OCI-LY1 (cell line): Measurements from ENCODE around the gene MARCHF5.

ENCODE experiments used
- EZH2 ChIP-seq: fragments of 200-600 bp; sonication (generic), shearing (Covaris generic); IDR thresholded peaks from 2 replicates; pipeline ENCODE4 v1.8.0; 2017; ENCODE audit warnings: borderline replicate concordance, mixed run types, mild to moderate bottlenecking, antibody characterized with exemption, low read length, moderate library complexity, mixed read lengths
- TF ChIP-seq, protein P1 (sequence below): fragments of 200-600 bp; sonication (generic), shearing (Covaris generic); IDR thresholded peaks from 2 replicates; pipeline ENCODE4 v1.5.1; 2017; ENCODE audit warnings: mild to moderate bottlenecking, antibody characterized with exemption, low read length, moderate library complexity, mixed read lengths

DNA sequence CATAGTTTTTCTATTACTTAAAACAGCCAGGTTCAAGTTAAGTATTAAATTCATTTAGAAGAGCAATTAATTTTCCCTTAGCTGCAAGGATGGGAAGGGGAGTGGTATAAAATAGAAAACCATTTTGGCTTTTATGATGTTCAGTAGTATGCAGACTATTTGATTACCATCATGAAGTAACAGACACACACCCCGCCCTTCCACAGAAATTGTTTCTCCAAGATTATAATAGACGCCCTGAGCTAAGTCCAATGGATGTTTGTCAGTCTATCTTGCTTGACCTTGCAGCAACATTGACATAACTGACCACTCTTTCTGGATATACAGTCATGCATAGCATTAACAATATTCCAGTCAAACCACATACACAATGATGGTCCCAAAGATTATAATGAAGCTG, 42.4 kb upstream of the MARCHF5 start:
- TF ChIP-seq, protein P1, sequence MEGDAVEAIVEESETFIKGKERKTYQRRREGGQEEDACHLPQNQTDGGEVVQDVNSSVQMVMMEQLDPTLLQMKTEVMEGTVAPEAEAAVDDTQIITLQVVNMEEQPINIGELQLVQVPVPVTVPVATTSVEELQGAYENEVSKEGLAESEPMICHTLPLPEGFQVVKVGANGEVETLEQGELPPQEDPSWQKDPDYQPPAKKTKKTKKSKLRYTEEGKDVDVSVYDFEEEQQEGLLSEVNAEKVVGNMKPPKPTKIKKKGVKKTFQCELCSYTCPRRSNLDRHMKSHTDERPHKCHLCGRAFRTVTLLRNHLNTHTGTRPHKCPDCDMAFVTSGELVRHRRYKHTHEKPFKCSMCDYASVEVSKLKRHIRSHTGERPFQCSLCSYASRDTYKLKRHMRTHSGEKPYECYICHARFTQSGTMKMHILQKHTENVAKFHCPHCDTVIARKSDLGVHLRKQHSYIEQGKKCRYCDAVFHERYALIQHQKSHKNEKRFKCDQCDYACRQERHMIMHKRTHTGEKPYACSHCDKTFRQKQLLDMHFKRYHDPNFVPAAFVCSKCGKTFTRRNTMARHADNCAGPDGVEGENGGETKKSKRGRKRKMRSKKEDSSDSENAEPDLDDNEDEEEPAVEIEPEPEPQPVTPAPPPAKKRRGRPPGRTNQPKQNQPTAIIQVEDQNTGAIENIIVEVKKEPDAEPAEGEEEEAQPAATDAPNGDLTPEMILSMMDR: no peak
- TF ChIP-seq EZH2: no peak
